Renal pelvis (tissue), 12 donors: ENCODE measurements around the gene PABPC1L2B. TPM values are rescaled to one million over a fixed set of nuclear protein-coding genes. Genes with fewer than 3 reads are reported as not detected.
"Not testable (repeated sequence)": the region's sequence is repeated elsewhere in the genome, so short reads cannot be mapped to it uniquely, and the experiment has no call there.

Experiments
- DNase-seq: peaks from one replicate; pipeline ENCODE4 v3.0.0-alpha.2; 2013
- long read RNA-seq, 16 experiments: transcript quantifications; one replicate each; lab custom pipeline, GENCODE V29; 2026
- polyA plus RNA-seq, 3 donors: library from polyadenylated mRNA; unstranded; fragments of 120-200 nt; gene quantifications; one replicate each; pipeline ENCODE4 v1.2.1, GENCODE V29; 2013; ENCODE audit not compliant: insufficient read length in 3 of 3

PABPC1L2B gene
- polyA plus RNA-seq, result under 1 TPM in 1 of 3 donors, not detected in 2; 0.06 TPM
- long read RNA-seq, donor 1, result 0 reads
- long read RNA-seq, donor 2, result 0 reads
- long read RNA-seq, donor 3, result 0 reads
- long read RNA-seq, donor 4, result 0 reads
- long read RNA-seq, donor 5, result 0 reads
- long read RNA-seq, donor 6, result 0 reads
- long read RNA-seq, donor 7, result 0 reads
- long read RNA-seq, donor 8, result 0 reads
- long read RNA-seq, donor 9, result 0 reads
- long read RNA-seq, donor 10, result 0 reads
- long read RNA-seq, donor 11, result 0 reads
- long read RNA-seq, donor 12, result 0 reads
- long read RNA-seq, donor 13, result 0 reads
- long read RNA-seq, donor 14, result 0 reads
- long read RNA-seq, donor 15, result 0 reads
- long read RNA-seq, donor 16, result 0 reads

DNA sequence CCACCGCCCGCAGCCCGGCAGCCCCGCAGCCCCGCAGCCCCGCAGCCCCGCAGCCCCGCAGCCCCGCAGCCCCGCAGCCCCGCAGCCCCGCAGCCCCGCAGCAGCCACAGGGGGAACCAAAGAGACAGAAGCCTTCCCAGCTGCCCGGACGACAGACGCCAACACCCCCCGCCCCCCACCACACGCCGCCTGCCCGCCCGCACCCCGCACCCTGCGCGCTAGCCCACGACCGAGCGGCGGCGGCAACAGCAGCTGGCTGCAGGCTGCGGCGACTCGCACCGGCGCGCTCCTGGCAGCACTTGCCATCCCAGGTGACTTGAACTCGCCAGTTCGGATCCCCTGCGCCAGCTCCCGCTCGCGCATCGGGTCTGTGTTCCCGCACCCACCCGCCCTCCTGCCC, at the start of gene PABPC1L2B:
Gene PABPC1L2B (plus strand): TSS at position 207 of the 400 bp plus-strand sequence. CDS start 704 bp downstream, outside the sequence.
- DNase-seq, result not testable (repeated sequence)

DNA sequence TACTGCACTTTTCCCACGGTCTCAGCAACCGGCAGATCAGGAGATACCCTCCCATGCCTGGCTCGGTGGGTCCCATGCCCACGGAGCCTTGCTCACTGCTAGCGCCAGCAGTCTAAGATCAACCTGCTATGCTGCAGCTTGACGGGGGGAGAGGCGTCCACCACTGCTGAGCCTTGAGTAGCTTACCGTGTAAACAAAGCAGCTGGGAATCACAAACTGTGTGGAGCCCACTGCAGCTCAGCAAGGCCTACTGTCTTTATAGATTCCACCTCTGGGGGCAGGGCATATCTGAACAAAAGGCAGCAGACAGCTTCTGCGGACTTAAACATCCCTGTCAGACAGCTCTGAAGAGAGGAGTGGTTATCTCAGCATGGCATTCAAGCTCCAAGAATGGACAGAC, 42.8 kb upstream of the PABPC1L2B start:
- DNase-seq, result not testable (repeated sequence)

DNA sequence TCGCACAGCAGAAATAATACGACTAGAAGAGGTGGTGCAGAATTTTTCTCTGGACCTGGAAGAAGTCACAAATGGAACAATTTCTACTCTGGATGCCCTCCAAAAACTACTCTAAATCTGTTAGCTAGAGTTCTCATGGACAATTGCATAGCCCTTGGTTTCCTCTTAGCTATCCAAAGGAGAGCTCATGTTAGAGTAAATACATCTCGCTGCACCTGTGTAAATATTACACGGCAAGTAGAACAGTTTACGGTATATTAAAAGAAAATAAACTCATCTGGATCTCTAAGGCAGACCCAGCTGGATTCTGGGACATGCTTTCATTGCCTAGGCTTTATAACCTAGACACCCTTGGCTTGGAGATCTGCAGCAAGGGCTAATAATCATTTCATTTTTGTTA, 30.9 kb upstream of the PABPC1L2B start:
- DNase-seq, result not testable (repeated sequence)

DNA sequence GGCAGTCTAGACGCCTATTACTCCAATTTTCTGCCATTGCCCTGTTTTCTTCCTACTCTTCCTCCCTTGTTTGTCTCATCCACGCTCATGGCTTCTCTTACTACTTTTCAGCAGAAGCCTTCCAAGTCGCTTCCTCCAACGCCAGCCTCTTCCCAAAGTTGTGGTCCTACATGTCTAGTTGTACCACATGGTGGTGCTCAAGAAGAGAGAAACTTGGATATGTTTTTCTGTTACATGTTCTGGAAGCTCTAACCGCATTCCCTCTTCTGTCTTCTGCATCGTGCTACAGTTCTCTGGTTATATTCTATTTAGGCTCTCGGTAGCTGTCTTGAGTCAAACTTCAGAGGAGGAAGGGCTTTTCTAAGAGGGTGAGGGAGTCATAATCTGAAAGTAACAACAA, 27.9 kb upstream of the PABPC1L2B start:
- DNase-seq, result not testable (repeated sequence)

DNA sequence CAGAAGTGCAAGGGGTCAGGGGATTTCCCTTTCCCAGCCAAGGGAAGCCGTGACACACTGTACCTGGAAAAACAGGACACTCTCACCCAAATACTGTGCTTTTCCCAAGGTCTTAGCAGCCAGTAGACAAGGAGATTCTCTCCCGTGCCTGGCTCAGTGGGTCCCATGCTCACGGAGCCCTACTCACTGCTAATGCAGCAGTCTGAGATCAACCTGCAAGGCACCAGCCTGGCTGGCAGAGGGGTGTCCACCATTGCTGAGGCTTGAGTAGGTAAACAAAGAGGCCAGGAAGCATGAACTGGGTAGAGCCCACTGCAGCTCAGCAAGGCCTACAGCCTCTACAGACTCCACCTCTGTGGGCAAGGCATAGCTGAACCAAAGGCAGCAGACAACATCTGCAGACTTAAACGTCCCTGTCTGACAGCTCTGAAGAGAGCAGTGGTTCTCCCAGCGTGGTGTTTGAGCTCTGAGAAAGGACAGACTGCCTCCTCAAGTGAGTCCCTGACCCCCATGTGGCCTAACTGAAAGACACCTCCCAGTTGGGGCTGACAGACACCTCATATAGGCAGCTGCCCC, 21.8 kb upstream of the PABPC1L2B start:
- not testable (repeated sequence) for DNase-seq

DNA sequence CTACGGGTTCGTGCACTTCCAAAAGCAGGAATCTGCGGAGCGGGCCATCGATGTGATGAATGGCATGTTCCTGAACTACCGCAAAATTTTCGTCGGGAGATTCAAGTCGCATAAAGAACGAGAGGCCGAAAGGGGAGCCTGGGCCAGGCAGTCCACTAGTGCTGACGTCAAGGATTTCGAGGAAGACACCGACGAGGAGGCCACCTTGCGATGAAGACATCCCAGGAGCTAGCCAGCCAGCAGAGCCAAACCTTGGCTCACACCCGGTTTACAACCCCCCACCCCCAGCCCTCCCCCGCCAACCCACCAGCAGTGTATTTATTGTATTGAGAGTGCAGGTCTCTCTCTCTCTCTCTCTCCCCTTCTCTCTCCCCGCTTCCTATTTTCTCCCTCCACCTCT, 1.3 kb downstream of the PABPC1L2B start:
- DNase-seq, result not testable (repeated sequence)

DNA sequence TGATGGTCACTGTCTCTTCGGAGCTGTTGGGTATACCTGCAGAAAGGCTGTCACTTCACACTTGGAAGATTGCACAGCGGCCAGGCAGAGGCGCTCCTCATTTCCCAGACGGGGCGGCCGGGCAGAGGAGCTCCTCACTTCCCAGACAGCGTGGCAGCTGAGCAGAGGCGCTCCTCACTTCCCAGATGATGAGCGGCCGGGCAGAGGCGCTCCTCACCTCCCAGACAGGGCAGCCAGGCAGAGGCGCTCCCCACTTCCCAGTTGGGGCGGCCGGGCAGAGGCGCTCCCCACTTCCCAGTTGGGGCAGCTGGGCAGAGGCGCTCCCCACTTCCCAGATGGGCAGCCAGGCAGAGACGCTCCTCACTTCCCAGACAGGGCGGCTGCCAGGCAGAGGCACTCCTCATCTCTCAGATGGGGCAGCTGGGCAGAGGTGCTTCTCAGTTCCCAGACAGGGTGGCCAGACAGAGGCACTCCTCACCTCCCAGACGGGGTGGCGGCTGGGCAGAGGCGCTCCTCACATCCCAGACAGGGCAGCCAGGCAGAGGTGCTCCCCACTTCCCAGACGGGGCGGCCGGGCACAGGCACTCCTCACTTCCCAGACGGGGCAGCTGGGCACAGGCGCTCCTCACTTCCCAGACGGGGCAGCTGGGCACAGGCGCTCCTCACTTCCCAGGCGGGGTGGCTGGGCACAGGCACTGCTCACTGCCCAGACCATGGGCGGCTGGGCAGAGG, 18.8 kb downstream of the PABPC1L2B start:
- DNase-seq, result no peak

DNA sequence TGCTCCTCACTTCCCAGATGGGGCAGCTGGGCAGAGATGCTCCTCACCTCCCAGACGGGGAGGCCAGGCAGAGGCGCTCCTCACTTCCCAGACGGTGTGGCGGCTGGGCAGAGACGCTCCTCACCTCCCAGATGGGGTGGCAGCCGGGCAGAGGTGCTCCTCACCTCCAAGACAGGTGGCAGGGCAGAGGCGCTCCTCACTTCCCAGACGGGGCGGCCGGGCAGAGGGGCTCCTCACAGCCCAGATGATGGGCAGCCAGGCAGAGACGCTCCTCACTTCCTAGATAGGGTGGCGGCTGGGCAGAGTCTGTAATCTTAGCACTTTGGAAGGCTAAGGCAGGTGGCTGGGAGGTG, 19.3 kb downstream of the PABPC1L2B start:
- not testable (repeated sequence) for DNase-seq

DNA sequence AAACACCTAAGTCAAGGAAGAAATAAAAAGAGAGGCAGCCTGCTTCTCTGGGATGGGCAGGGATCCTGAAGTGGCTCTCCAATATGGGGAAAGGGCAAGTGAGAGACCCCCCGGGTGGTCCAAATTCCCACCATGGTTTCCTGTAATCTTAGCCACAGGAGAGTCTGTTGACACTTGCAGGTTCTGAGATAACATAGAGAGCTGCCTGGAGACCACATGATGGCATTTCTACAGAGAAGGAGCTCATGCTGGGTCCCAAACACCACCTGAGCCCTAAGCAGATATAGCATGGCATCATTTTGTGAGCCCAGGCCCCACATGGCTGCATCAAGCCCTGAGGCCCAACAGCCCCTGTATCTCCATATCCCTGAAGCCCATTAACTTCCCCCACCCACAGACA, 26.1 kb downstream of the PABPC1L2B start:
- no peak for DNase-seq

Other genes starting within 250 kb of the PABPC1L2B start
- 1 to 10 TPM; 4.1 to 5.8 (median 4.2) TPM for gene DMRTC1B, start 226.0 kb upstream of the PABPC1L2B start, polyA plus RNA-seq
- not detected for gene FAM236B, start 220.3 kb upstream of the PABPC1L2B start, polyA plus RNA-seq
- gene FAM236D, start 194.7 kb upstream of the PABPC1L2B start, polyA plus RNA-seq, result not detected
- not detected for gene FAM236C, start 90.3 kb upstream of the PABPC1L2B start, polyA plus RNA-seq
- gene FAM236A, start 64.7 kb upstream of the PABPC1L2B start, polyA plus RNA-seq, result under 1 TPM in 2 of 3 donors, not detected in 1; 0.19 to 0.75 TPM
- 1 to 10 TPM in 1 of 3 donors, under 1 TPM in 2; 0.36 to 1.1 (median 0.55) TPM for gene DMRTC1, start 59.1 kb upstream of the PABPC1L2B start, polyA plus RNA-seq
- under 1 TPM in 1 of 3 donors, not detected in 2; 0.08 TPM for gene PABPC1L2A, start 76.6 kb downstream of the PABPC1L2B start, polyA plus RNA-seq
- gene NAP1L2, start 211.9 kb downstream of the PABPC1L2B start, polyA plus RNA-seq, result 1 to 10 TPM; 1.8 to 3.9 (median 2.0) TPM